GM19324 (cell line): ENCODE measurements around the gene NARS2.
"Not testable (repeated sequence)": the region's sequence is repeated elsewhere in the genome, so short reads cannot be mapped to it uniquely, and the experiment has no call there.

Source experiments
- ATAC-seq: cut with Tn5 transposase; IDR thresholded peaks from one replicate; pipeline ENCODE4 v1.9.1; 2021; ENCODE audit warnings: mild to moderate bottlenecking, moderate library complexity; ENCODE audit not compliant: unreplicated experiment, low FRiP score

The NARS2 gene, protein sequence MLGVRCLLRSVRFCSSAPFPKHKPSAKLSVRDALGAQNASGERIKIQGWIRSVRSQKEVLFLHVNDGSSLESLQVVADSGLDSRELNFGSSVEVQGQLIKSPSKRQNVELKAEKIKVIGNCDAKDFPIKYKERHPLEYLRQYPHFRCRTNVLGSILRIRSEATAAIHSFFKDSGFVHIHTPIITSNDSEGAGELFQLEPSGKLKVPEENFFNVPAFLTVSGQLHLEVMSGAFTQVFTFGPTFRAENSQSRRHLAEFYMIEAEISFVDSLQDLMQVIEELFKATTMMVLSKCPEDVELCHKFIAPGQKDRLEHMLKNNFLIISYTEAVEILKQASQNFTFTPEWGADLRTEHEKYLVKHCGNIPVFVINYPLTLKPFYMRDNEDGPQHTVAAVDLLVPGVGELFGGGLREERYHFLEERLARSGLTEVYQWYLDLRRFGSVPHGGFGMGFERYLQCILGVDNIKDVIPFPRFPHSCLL

DNA sequence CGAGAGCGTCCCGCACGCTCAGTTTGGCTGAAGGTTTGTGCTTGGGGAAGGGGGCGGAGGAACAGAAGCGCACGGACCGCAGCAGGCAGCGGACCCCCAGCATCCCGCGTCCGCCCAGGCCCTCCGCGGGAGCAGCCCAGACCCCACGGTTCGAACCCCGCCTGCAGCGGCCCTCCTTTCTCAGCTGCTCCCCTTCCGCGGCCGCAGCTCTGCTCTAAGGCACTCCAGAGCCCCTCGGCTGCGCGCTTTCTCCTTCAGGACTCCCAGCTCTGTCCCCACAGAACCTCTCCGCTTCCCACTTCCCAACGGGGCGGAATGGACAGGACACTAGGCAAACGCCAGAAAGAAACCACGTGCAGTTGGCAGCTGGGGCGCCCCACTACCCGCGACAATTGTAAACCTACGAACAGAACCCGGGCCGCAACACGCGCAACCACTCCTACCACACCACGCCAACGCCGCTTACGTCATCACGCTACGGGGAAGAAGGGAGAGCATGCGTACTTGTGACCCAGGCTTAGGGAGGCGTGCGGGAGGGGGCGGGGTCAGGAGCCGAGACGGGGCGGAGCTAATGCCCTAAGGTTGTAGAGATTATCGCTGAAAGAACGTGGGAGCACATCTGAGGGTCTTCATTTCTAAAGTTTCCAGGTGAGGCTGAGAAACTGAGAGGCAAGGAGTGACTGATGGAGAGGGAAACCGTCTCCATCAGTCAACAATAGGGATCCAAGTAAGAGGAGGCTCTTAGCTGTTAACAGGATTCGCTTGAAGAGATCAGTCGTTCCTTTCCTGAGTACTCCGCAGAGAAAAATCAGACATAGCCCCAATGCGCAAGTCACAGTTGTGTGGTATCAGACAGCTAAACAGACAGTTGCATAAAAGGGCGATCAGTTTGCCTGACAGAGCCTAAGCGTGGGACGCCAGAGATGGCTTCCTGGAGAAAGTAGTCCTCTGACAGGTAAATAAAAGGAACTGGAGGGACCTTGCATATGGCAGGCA, at the start of gene NARS2:
Gene NARS2, minus strand, starts transcription at position 479 of the 996 bp plus-strand sequence. Its CDS starts 376 bp downstream, at position 103.
- ATAC-seq, result peak; percentile 95

DNA sequence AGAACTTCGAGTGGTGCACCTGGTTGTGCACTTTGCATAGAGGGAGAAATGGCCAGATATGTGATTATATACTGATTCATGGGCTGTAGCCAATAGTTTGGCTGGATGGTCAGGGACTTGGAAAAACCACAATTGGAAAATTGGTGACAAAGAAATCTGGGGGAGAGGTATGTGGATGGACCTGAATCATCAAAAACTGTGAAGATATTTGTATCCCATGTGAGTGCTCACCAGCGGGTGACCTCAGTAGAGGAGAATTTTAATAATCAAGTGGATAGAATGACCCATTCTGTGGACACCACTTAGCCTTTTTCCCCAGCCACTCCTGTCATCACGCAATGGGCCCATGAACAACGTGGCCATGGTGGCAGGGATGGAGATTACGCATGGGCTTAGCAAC, 48.0 kb upstream of the NARS2 start:
- no peak for ATAC-seq

DNA sequence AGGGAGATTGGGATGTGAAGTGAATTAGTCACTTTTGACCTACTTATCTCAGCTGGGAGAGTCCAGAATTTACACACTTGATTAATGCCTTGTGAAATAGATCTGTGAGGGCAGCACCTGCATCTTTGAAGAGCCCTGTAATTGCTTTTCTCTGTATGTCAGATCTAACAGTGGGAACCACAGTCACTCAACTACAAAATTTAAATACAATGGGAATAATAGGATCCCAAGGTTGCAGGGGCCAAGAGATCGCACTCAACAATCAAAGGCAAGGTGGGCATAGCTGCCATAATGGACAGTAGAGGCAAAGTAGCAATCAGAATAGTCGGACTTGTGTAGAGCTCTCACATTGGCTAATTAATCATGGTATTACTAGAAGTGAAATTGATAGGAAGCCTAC, 45.5 kb upstream of the NARS2 start:
- no peak for ATAC-seq

DNA sequence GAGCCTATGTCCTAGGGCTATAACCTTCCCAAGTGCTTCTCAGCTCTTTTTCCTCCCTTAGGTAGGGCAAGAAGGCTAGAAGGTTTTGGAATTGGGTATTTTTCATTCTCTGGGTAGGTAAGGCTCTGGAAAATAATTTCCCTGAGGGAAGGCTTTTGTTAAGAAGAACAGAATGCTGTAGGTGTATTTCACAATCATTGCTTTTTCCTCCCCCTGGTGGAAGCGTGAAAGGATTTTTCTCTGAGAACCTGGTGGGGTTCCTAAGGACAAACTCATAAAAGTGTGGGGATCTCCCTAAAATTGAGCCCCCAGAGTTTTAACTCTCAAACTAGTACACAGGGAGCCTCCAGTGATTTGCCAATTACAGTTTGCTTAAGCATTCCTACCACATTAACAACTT, 41.1 kb upstream of the NARS2 start:
- no peak for ATAC-seq

DNA sequence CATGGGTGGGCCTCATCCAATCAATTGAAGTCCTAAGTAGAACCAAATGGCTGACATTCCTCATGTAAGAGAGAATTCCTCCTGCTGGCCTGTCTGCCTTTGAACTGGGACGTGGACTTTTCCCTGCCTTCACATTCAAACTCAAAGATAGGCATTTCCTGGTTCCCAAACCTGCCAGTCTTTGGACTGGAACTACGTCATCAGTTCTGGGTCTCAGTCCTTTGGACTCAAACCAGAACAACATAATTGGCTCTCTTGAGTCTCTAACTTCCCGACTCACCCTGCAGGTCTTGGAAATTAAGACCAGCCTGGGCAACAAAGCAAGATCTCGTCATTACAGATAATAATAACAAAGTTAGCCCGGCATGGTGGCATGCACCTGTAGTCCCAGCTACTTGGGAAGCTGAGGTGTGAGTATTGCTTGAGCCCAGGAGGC, 38.7 kb upstream of the NARS2 start:
- ATAC-seq, result no peak

DNA sequence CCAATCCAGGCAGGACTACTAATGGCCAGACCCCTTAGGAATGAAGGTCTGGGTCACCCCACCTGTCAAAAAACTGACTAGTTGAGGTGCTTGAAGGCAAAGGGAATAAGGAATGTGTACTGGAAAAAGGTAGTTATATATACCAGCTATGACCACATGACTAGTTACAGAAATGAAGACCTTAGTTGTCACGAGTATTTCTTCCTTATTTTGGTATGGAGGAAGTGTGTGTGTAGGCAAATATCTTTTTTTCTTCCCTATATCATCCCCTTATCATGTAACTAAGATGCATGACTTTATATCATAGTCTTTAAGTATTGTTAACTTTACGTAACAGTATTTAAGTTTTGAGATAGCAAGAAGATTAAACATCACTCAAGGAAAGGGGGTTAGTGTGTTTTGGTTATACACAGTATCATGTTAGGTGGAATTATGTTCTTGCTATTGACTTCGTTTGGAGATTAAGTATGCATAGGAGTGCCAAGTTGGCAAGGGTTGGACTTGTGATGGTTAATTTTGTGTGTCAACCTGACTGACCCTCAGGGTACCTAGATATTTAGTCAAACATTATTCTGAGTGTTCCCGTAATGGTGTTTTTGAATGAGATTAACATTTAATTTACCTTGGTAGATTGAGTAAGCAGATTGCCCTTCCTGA, 38.2 kb upstream of the NARS2 start:
- no peak for ATAC-seq

DNA sequence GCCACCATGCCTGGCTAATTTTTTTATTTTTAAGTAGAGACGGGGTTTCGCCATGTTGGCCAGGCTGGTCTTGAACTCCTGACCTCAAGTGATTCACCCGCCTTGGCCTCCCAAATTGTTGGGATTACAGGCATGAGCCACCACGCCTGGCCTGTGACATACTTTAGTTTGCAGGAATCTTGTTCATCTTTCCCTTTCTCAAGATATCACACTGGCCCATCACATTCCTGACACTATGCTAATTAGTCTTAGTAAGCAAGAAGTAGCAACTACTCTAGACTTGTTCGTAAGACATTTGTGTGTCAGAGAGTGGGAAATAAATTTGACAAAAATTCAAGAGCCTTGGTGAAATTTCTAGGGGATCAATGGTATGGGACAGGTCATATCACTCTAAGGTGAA, 34.7 kb upstream of the NARS2 start:
- ATAC-seq, result not testable (repeated sequence)

DNA sequence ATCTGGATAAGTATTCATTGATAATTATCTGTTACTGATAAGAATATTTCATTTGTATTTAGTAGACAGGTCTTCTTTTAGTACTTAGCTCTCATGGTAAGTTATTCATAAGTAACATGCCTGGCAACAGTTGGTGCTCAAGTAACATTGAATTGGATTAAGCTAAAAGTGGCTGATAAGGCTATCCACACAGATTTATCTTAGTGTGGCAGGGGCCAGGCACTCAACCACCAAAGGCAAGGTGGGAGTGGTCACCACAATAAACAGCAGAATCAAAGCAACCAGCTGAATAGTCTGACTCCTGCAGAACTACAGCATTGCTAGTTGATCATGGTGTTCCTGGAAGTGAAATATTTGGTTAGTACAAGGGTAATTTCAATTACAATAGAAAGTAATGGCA, 33.0 kb upstream of the NARS2 start:
- ATAC-seq, result no peak

DNA sequence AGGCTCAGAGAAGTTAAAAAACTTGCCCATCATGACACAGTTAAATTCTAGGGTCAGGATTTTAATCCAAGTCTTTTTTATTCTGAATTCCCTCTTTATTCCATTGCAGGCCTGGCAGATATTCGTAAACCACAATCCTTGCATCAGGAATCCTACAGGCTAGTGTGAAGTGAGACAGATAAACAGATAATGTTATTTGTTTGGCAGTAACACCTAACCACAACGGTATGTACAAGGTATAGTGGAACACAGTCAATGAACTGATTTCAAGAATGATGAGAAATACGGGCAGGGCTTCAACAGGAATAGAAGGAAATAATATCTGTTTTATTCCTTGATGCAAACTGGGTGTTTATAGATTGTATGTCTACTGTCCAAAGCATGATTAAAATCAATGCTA, 32.0 kb upstream of the NARS2 start:
- no peak for ATAC-seq

DNA sequence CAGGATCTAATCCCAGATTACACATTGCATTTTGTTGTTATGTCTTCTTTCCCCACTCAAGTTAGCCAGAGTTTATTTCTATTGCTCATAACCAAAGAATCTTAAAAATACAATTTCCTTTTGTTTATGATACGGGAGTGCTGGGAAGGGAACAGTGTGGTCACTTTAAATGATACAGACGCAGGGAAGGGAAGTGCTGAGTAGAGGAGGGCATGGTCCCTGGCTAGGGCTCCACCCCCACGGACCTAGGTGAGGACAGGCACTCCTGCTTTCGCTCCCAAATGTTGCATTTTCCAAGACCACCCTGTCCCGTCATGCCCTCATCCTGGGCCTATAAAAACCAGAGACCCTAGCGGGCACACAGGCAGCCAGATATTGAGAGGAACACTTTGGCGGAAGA, 30.6 kb upstream of the NARS2 start:
- no peak for ATAC-seq

DNA sequence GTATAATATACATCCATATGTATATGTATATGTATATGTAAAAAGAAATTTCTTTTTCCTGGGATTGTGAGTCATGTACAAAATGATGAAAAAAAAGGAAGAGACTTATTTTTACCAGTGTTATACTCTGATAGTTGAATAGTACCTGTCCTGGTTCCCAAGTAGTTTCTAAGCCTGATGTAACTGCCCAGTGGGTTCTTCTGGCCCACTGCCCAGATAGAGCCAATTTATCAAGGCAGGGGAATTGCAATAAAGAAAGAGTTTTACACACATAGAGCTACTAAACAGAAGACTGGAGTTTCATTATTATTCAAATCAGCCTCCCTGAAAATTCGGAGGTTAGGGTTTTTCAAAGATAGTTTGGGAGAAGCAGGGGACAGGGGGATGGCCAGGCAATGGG, 29.1 kb upstream of the NARS2 start:
- no peak for ATAC-seq

DNA sequence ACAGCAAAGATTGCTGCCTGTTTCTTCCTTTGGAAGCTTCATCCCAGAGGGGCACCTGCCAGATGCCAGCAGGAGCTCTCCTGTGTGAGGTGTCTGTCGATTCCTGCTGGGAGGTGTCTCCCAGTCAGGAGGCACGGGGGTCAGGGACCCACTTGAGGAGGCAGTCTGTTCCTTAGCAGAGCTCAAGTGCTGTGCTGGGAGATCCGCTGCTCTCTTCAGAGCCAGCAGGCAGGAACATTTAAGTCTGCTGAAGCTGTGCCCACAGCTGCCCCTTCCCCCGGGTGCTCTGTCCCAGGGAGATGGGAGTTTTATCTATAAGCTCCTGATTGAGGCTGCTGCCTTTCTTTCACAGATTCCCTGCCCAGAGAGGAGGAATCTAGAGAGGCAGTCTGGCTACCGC, 28.1 kb upstream of the NARS2 start:
- ATAC-seq, result not testable (repeated sequence)

DNA sequence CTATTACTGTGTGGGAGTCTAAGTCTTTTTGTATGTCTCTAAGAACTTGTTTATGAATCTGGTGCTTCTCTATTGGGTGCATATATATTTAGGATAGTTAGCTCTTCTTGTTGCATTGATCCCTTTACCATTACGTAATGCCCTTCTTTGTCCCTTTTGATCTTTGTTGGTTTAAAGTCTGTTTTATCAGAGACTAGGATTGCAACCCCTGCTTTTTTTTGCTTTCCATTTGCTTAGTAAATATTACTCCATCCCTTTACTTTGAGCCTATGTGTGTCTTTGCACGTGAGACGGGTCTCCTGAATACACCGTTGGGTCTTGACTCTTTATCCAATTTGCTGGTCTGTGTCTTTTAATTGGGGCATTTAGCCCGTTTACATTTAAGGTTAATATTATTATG, 26.4 kb upstream of the NARS2 start:
- ATAC-seq, result not testable (repeated sequence)

DNA sequence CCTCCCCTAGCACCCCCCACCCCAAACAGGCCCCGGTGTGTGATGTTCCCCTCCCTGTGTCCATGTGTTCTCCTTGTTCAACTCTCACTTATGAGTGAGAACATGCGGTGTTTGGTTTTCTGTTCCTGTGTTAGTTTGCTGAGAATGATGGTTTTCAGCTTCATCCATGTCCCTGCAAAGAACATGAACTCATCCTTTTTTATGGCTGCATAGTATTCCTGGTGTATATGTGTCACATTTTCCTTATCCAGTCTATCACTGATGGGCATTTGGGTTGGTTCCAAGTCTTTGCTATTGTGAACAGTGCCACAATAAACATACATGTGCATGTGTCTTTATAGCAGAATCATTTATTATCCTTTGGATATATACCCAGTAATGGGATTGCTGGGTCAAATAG, 22.9 kb upstream of the NARS2 start:
- ATAC-seq, result not testable (repeated sequence)

DNA sequence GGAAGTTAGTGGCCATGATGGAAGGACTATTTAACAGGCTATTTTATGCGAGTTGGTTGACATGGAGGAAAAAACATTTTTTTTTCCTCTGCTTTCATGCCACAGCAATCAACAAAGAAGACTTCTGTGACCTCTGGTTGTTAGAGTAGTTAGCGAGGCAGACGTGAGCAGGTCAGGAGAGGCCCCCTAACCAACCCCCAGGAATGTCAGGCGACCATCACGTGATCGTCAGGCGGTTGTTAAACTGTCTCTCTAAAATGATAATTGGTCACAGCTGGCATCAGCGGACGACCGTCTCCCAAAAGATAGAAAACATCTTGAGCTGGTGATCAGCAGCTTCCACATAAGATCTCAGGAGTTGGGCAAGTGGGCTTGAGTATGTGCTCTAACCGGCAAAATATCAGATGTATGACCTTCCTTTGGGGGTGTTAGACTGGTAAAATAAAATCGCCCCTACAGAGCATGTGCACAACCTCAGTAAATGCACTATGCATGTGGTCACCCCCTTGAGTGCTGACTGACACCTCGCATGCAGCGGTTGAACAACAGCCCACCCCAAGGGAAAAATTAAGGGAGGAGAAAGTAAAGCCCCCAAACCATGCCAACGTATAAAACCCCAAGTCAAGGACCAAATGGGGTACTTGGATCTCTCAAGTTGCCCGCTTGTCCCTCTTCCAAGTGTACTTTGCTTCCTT, 20.9 kb upstream of the NARS2 start:
- ATAC-seq, result no peak

DNA sequence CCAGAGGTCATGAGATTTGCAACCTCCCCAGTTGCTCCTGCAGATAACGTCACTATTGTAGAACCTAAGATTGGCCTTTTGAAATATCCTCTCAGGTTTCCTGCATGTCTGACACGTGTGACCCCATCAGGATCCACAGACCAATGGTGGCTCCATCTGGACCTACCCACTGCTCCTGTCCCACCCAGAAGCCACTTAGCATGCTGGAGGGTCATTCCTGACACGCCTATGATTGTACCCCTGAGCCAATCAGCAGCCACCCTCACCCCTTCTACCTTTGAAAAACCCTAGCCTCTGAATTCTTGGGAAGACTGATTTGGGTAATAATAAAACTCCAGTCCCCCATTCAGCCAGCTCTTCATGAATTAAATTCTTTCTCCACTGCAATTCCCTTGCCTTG, 20.1 kb upstream of the NARS2 start:
- ATAC-seq, result no peak

DNA sequence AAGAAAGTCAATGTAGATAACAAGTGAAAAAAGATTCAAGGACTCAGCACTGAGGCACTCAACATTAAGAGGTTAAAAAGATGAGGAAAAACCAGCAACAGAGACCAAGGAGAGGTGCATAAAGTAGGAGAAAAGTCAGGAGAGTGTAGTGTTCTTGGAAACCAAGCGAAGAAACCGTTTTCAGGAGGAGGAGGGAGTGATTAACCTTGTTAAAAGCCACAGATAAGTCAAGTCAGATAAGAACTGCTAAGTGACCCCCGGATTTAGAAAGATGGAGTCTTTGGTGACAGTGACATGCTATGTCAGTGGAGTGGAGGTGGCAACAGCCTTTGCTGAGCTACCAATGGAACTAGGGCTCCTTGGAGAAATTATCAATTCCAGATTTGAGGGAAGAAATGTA, 13.9 kb upstream of the NARS2 start:
- no peak for ATAC-seq

DNA sequence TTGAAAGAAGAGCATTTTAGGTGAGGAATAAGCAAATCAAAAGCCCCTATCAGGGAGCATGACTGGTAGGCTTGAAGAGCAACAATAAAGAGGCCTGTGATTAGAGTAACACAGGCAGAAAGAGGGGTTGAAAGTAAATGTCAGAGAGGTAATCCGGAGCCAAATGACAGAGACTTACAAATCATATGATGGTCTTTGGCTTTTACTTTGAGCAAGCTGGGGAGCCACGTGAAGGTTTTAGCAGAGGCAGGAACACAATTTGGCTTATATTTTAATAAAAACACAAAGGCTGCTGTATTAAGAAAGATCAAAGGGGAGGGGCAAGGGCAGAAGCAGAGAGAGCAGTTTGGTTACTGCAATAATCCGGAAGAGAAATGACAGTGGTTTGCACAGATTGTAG, 12.8 kb upstream of the NARS2 start:
- no peak for ATAC-seq

DNA sequence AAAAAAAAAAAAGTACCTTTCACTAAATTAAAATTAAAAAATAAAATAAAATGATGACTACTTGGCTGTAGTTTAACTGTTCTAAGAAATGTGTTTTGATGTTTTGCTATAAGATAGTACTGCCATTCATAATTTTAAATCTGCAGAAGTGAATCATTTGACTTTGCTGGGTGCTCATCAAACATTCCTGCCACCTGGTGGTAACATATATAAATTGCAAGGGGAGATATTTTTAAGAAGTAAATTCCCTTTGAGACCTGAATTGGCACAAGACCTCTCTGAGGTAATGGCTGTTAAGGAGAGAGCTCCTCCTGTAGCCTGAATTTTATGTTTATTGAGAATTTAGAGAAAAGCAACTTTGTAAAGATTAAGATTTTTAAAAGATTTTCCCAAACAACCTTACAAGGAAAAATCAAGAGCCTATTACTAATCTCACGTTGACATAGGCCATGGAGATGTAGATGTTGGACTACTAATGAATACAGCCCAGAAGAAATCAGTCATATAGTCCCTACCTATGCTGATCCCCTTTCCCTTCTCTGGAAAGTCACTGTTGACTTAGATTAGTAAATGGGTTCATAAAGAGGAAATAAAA, 11.9 kb upstream of the NARS2 start:
- ATAC-seq, result no peak

DNA sequence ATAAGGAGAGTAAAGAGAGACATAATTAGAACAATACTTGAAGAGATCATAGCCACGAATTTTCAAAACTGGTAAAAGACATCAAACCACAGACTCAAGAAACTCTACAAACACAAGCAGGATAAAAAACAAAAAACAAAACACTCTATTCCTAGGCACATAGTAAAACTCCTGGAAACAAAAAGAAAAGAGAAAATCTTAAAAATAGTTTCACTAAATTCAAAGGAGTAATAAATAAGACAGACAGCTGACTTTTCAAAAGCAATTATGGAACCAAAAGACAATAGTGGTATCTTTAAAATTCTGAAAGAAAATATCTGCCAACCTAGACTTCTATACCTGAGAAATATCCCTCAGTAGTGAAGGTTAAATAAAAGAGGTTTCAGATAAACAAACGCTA, 9.2 kb upstream of the NARS2 start:
- no peak for ATAC-seq
